ENCODE data around the gene RBP2.

Gene RBP2

GRCh38 chr3:139477710-139478640 is 1.7 kb upstream of the RBP2 start:
- no peak for DNase-seq

- peak; percentile 47 for DNase-seq
These were observed 3.1 kb downstream of the RBP2 start for GRCh38 chr3:139473155-139473771.

GRCh38 chr3:139472380-139473010 is 3.8 kb downstream of the RBP2 start:
- DNase-seq = no peak

GRCh38 chr3:139470199-139470598 is 6.1 kb downstream of the RBP2 start:
- DNase-seq = no peak

GRCh38 chr3:139468399-139468798 is 7.9 kb downstream of the RBP2 start:
- DNase-seq = no peak

- no peak for DNase-seq
These were observed 10.0 kb downstream of the RBP2 start for GRCh38 chr3:139466360-139466759.

- DNase-seq = no peak
These were observed 10.7 kb downstream of the RBP2 start for GRCh38 chr3:139465636-139466035.

GRCh38 chr3:139463466-139463865 is 12.8 kb downstream of the RBP2 start:
- DNase-seq = no peak

- no peak for DNase-seq
These were observed 15.8 kb downstream of the RBP2 start for GRCh38 chr3:139460529-139460928.

GRCh38 chr3:139460076-139460475 is 16.2 kb downstream of the RBP2 start:
- DNase-seq = no peak

- no peak for DNase-seq
These were observed 18.0 kb downstream of the RBP2 start for GRCh38 chr3:139458348-139458747.

- DNase-seq = no peak
These were observed 19.2 kb downstream of the RBP2 start for GRCh38 chr3:139457066-139457465.

- no peak for DNase-seq
These were observed 19.9 kb downstream of the RBP2 start for GRCh38 chr3:139456386-139456785.

GRCh38 chr3:139455855-139456254 is 20.5 kb downstream of the RBP2 start:
- DNase-seq = no peak

- DNase-seq = no peak
These were observed 21.1 kb downstream of the RBP2 start for GRCh38 chr3:139455206-139455605.

GRCh38 chr3:139454346-139454745 is 22.0 kb downstream of the RBP2 start:
- DNase-seq = no peak

GRCh38 chr3:139450159-139450558 is 26.2 kb downstream of the RBP2 start:
- no peak for DNase-seq

- no peak for DNase-seq
These were observed 26.8 kb downstream of the RBP2 start for GRCh38 chr3:139449566-139449965.

- peak; percentile 5 for DNase-seq
These were observed 28.2 kb downstream of the RBP2 start for GRCh38 chr3:139448104-139448503.

GRCh38 chr3:139447486-139447885 is 28.8 kb downstream of the RBP2 start:
- no peak for DNase-seq

GRCh38 chr3:139444446-139444845 is 31.9 kb downstream of the RBP2 start:
- no peak for DNase-seq

- DNase-seq = no peak
These were observed 33.1 kb downstream of the RBP2 start for GRCh38 chr3:139443186-139443585.

GRCh38 chr3:139441656-139442055 is 34.7 kb downstream of the RBP2 start:
- DNase-seq = no peak
